ENCODE measurements around the gene ANKRD13A. TPM values are rescaled to one million over a fixed set of nuclear protein-coding genes. Genes with fewer than 3 reads are reported as not detected.
A peak's percentile ranks its signal among the peaks of the same experiment; 100 is the strongest.
"Not testable (repeated sequence)": the region's sequence is repeated elsewhere in the genome, so short reads cannot be mapped to it uniquely, and the experiment has no call there.

ANKRD13A gene
- total RNA-seq, 1 donor from 2014 or later, result 35.4 TPM

DNA sequence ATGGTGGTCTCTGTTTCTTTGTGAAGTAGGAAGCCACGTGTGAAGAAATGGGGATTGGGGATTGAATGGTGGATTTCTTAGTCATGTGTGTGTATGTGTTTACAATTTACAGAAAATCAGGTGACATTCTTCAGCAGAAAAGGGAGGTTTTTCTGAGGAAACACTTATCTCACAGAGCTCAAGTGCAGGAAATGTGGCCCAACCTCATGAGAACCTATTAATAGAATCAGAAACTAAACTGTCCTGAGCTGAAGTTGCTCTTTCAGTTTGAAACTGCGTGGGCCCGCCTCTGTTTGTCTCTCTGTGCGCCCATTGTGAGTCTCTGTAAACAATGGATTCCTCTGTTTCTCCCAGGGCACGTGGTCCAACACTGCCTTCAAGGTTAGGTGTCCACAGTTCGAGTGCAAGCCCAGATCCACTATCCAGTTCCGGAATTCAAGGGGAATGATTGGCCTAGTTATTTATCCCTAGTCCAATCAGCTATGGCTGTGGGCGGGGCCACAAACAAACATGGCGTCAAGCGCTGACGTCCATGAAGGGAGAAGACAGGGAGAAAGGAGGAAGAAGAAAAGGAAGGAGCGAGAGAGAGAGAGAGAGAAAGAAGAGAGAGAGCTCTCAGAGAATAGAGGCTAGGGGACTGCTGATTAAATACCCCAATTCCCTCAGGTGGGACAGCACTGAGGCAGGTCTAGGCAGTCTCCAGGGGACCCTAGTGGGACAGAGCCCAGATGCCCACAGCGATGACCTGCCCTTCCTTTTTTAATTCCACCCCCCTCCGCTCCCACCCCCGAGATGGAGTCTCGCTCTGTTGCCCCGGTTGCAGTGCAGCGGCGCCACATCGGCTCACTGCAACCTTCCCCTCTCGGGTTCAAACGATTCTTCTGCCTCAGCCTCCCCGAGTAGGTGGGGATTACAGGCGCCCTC lies 80.5 kb downstream of the ANKRD13A start:
- Histone ChIP-seq H3K36me3 (no peaks in the 10 kb centered on the region), H3K4me1 (no peaks in the 10 kb centered on the region), H3K4me2 (no peak overlapping the region), H3K9me3 (ENCODE audit: low read depth) (no peaks in the 10 kb centered on the region), H3K79me2 (ENCODE audit: low read depth) (no peaks in the 10 kb centered on the region), H3K27ac (no peak overlapping the region), H3F3A (ENCODE audit: low read depth) (no peaks in the 10 kb centered on the region), H3K4me3 (no peak overlapping the region), H3K27me3 (no peaks in the 10 kb centered on the region), H4K20me1 (ENCODE audit: low read depth) (no peaks in the 10 kb centered on the region), H2AFZ (replicated peaks) (peak overlapping the region; percentile 68), H3K9ac (no peak overlapping the region)
- Mint-ChIP-seq H3K36me3 (no peaks in the 10 kb centered on the region), H3K9me3 (peaks cover 2% of the 10 kb centered on the region), H3K4me1 (no peaks in the 10 kb centered on the region), H3K4me3 (no peak overlapping the region), H3K27ac (no peak overlapping the region), H3K27me3 (ENCODE audit: insufficient read depth, low read depth) (peaks cover 5% of the 10 kb centered on the region)
- no peak for DNase-seq (ENCODE audit: low spot score)
- TF ChIP-seq CTCF (IDR thresholded peaks at IDR 0.05), result no peak
- no peak for TF ChIP-seq EZH2 (IDR thresholded peaks at IDR 0.05)
- TF ChIP-seq EZH2phosphoT487 (IDR thresholded peaks at IDR 0.05), result no peak

- no peaks in the 10 kb centered on the region for H3K36me3 ChIP-seq
- no peak for TF ChIP-seq EZH2 (IDR thresholded peaks at IDR 0.05)
- TF ChIP-seq EZH2phosphoT487 (IDR thresholded peaks at IDR 0.05), result no peak
- no peak for TF ChIP-seq CTCF (IDR thresholded peaks at IDR 0.05)
Measured at GRCh38 chr12:110080410-110080809, 81.2 kb downstream of the ANKRD13A start.

GRCh38 chr12:110084314-110085015 lies 85.2 kb downstream of the ANKRD13A start:
- Histone ChIP-seq H3F3A (ENCODE audit: low read depth) (no peaks in the 10 kb centered on the region), H3K36me3 (no peaks in the 10 kb centered on the region), H3K79me2 (ENCODE audit: low read depth) (no peaks in the 10 kb centered on the region), H3K27me3 (peaks cover 4% of the 10 kb centered on the region), H3K9ac (no peak overlapping the region), H3K4me3 (no peak overlapping the region), H3K9me3 (ENCODE audit: low read depth) (no peaks in the 10 kb centered on the region), H3K4me2 (no peak overlapping the region), H3K27ac (no peak overlapping the region), H4K20me1 (ENCODE audit: low read depth) (no peaks in the 10 kb centered on the region), H3K4me1 (no peaks in the 10 kb centered on the region), H2AFZ (replicated peaks) (no peak overlapping the region)
- TF ChIP-seq EZH2phosphoT487 (IDR thresholded peaks at IDR 0.05) (no peak), EZH2 (IDR thresholded peaks at IDR 0.05) (no peak), CTCF (IDR thresholded peaks at IDR 0.05) (no peak)
- H3K27me3 Mint-ChIP-seq (ENCODE audit: insufficient read depth, low read depth), result peaks cover 7% of the 10 kb centered on the region
- no peak for DNase-seq (ENCODE audit: low spot score)
- no peaks in the 10 kb centered on the region for H3K36me3 Mint-ChIP-seq
- H3K9me3 Mint-ChIP-seq, result peaks cover 2% of the 10 kb centered on the region
- H3K27ac Mint-ChIP-seq, result no peak overlapping the region
- no peaks in the 10 kb centered on the region for H3K4me1 Mint-ChIP-seq
- no peak overlapping the region for H3K4me3 Mint-ChIP-seq

More at GRCh38 chr12:110080410-110080809, 81.2 kb downstream of the ANKRD13A start:
- H3K4me1 ChIP-seq, result no peaks in the 10 kb centered on the region
- H3F3A ChIP-seq (ENCODE audit: low read depth), result no peaks in the 10 kb centered on the region
- no peaks in the 10 kb centered on the region for H3K79me2 ChIP-seq (ENCODE audit: low read depth)
- H3K27me3 Mint-ChIP-seq (ENCODE audit: insufficient read depth, low read depth), result peaks cover 5% of the 10 kb centered on the region
- H3K4me3 Mint-ChIP-seq, result no peak overlapping the region
- DNase-seq (ENCODE audit: low spot score), result no peak
- H3K36me3 Mint-ChIP-seq, result no peaks in the 10 kb centered on the region
- H4K20me1 ChIP-seq (ENCODE audit: low read depth), result no peaks in the 10 kb centered on the region
- no peak overlapping the region for H3K4me2 ChIP-seq
- no peak overlapping the region for H3K9ac ChIP-seq
- no peak overlapping the region for H3K27ac ChIP-seq
- no peak overlapping the region for H2AFZ ChIP-seq (replicated peaks)
- H3K27ac Mint-ChIP-seq, result no peak overlapping the region
- no peaks in the 10 kb centered on the region for H3K9me3 ChIP-seq (ENCODE audit: low read depth)
- H3K27me3 ChIP-seq, result no peaks in the 10 kb centered on the region
- H3K4me1 Mint-ChIP-seq, result no peaks in the 10 kb centered on the region
- no peak overlapping the region for H3K4me3 ChIP-seq
- peaks cover 2% of the 10 kb centered on the region for H3K9me3 Mint-ChIP-seq

DNA sequence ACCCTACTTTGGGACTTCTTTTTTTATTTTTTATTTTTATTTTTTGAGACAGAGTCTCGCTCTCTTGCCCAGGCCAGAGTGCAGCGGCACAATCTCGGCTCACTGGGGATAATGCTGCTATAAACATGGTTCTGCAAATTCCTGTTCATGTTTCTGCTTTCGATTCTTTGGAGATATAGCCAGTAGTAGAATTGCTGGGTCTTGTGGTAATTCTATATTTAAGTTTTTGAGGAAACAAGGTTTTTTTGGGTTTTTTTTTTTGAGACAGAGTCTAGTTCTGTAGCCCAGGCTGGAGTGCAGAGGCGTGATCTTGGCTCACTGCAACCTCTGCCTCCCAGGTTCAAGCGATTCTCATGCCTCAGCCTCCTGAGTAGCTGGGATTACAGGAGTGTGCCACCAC lies 89.0 kb downstream of the ANKRD13A start:
- not testable (repeated sequence) for H3K36me3 Mint-ChIP-seq; H3K4me3 Mint-ChIP-seq; H3F3A ChIP-seq (ENCODE audit: low read depth); H3K79me2 ChIP-seq (ENCODE audit: low read depth); H4K20me1 ChIP-seq (ENCODE audit: low read depth); H3K4me2 ChIP-seq; H3K4me3 ChIP-seq; DNase-seq (ENCODE audit: low spot score); H3K27ac Mint-ChIP-seq; H3K9ac ChIP-seq; H3K4me1 ChIP-seq; H3K27me3 ChIP-seq; H3K27ac ChIP-seq; H3K9me3 ChIP-seq (ENCODE audit: low read depth); H3K9me3 Mint-ChIP-seq; H3K4me1 Mint-ChIP-seq; H3K27me3 Mint-ChIP-seq (ENCODE audit: insufficient read depth, low read depth); H3K36me3 ChIP-seq; H2AFZ ChIP-seq (replicated peaks)
